Stimulated activated CD8-positive, alpha-beta memory T cell treated with anti-CD3 and anti-CD28 coated beads, Interleukin-7, amount 100 ng/mL, for 48 hours (primary cell): ENCODE data around the gene INPP5D.
"Not testable (repeated sequence)": the region's sequence is repeated elsewhere in the genome, so short reads cannot be mapped to it uniquely, and the experiment has no call there.

Experiments
- DNase-seq, 2 donors: peaks; one replicate each; pipeline ENCODE4 v3.0.0-alpha.2; 2020; ENCODE audit warnings: low read depth in 1 of 2; ENCODE audit errors: extremely low read depth in 1 of 2

INPP5D gene

GRCh38 chr2:233140077-233140585 lies 80.0 kb downstream of the INPP5D start:
- no peak for DNase-seq

GRCh38 chr2:233140978-233141377 lies 80.8 kb downstream of the INPP5D start:
- DNase-seq, result no peak

GRCh38 chr2:233141901-233142300 lies 81.8 kb downstream of the INPP5D start:
- DNase-seq, result no peak

- DNase-seq, result peak in 1 of 2 donors; percentile 8
Observed at GRCh38 chr2:233142355-233142897, 82.3 kb downstream of the INPP5D start.

DNA sequence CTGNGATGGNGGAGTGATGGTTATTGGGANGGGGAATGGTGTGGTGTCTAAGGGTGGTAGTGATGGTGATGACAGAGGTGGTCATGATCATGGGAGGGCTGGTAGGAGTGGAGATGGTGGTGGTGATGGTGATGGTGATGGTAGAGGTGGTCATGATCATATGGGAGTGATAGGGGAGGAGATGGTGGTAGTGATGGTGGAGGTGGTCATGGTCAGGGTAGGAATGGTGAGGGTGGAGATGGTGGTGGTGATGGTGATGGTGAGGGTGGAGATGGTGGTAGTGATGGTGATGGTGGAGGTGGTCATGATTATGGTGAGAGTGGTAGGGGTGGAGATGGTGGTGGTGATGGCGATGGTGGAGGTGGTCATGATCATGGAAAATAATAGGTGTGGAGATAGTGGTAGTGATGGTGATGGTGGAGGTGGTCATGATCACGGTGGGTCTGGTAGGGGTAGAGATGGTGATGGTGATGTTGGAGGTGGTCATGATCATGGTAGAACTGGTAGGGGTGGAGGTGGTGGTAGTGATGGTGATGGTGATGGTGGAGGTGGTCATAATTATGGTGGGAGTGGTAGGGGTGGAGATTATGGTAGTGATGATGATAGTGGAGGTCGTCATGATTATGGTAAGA lies 83.7 kb downstream of the INPP5D start:
- DNase-seq, result no peak

- DNase-seq, result no peak
Observed at GRCh38 chr2:233145726-233146125, 85.6 kb downstream of the INPP5D start.

- no peak for DNase-seq
Observed at GRCh38 chr2:233146194-233146593, 86.1 kb downstream of the INPP5D start.

DNA sequence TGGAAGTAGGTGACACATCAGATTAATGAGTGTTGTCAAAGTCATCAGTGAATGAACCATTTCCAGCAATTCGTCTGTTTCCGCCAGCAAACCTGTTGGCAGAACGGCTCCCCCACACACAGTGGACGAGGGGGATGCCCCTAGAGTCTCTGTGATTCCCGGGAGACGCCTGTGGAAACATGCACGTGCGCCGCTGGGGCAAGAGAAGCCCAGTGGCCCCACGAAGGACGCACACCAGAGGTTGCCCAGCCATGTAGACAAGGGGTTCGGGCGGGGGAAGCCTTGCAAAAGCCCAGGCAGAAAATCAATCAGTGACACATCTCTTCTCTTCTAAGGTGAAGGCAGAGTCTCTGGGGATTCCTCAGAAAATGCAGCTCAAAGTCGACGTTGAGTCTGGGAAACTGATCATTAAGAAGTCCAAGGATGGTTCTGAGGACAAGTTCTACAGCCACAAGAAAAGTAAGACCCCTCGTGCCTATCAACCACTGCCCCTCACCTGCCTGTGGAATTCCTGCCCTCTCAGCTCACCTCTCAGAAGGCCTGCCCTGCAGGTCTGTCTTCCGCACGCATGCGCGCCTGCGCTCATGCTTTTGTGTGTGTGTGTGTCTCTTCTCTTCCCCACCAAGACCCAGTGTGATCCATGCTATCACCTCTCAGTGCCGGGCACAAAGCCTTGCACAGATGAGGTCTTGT lies 87.1 kb downstream of the INPP5D start:
- DNase-seq, result no peak

GRCh38 chr2:233147829-233148167 lies 87.7 kb downstream of the INPP5D start:
- DNase-seq, result no peak

GRCh38 chr2:233148354-233148753 lies 88.2 kb downstream of the INPP5D start:
- DNase-seq, result no peak

DNA sequence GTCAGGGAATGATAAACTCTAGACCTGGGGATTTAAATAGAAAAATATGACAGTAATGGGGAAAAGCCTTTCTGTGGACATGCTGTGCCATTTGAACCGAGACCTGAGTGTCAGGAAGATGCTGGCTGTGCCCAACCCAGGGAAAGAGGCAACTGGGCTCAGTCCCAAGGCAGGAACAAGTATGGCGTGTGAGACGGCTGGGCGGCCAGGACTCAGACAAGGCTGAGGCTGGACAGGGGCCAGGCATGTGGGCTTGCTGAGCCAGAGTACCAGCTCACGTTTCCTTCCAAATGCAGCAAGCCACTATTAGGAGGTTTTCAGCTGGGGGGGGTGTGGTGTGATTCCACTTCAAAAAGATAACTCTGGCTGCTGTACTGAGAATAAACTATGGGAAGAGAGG lies 92.4 kb downstream of the INPP5D start:
- no peak for DNase-seq

DNA sequence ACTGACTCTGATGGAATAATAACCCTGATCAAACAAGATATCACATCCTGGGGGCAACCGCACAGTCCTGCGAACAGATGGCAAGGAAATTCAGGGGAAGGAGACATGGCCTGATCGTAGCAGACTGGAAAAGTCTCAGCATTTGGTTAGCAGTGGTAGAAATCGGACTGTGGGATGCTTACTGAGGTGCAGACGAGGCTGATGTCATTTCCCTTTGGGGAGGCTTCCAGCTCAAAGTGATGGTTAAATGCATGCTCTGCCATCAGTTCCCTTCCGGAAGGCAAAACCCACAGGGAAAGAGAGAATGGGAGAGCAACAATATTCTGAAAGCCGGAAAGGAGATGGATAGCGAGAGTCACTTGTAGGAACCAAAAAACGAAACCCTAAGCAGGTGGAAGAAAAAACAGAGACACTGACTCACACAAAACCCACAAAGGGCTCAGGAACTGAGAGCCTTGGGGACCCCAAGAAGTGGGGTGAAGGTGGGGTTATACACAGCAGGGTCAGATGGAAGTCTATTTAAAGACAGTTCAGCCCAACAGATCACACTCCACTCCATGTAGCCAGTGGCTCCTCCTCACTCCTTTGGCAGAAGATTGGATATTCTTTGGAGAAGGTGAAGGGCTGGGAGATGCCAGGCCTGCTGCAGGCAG lies 93.1 kb downstream of the INPP5D start:
- DNase-seq, result no peak

- DNase-seq, result no peak
Observed at GRCh38 chr2:233156001-233156400, 95.9 kb downstream of the INPP5D start.

DNA sequence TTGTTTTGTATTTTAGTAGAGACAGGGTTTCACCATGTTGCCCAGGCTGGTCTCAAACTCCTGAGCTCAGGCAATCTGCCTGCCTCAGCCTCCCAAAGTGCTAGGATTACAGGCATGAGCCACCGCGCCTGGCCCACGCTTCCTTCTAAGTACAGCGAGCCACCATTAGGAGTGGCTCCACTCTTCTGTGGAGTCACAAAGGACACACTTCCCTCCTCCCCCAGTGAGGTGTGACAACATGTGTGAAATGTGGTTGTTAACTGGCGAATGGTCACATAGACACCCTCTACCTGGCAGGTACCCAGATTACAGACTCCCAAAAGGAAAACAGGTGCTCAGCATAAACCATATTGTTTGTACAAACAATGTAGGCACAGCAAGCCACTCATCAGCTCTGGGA lies 96.3 kb downstream of the INPP5D start:
- not testable (repeated sequence) for DNase-seq

GRCh38 chr2:233161730-233162129 lies 101.6 kb downstream of the INPP5D start:
- DNase-seq, result no peak

DNA sequence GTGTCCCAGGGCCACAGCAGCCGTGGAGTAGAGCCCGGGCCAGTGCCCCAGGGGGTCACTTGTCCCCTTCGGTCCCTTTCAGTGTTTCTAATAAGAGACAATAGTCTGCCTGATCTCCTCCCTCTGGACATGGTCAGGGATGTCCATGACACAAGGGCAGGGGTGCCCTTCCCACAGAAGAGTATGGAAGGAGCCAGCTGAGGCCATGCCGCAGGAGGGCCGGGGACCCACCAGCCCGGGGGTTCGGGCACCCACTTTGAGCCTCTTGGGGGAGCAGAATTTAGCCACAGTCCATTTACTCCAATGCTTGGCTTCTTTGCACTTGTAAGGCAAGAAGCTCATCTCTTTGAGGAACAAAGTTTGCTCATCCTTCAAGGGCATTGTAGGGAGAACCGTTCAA lies 102.6 kb downstream of the INPP5D start:
- no peak for DNase-seq

- DNase-seq, result no peak
Observed at GRCh38 chr2:233163486-233164103, 103.5 kb downstream of the INPP5D start.

GRCh38 chr2:233164128-233164635 lies 104.0 kb downstream of the INPP5D start:
- DNase-seq, result no peak

GRCh38 chr2:233164967-233165366 lies 104.8 kb downstream of the INPP5D start:
- DNase-seq, result no peak

GRCh38 chr2:233165543-233165894 lies 105.4 kb downstream of the INPP5D start:
- no peak for DNase-seq
